ENCODE data around the gene SLC38A2.
A peak's percentile ranks its signal among the peaks of the same experiment; 100 is the strongest.

SLC38A2 gene

GRCh38 chr12:46391630-46392029, 19.1 kb upstream of the SLC38A2 start:
- Histone ChIP-seq H3K36me3 (ENCODE audit: control insufficient read depth, low read length) (no peaks in the 10 kb centered on the region), H3K4me1 (ENCODE audit: control insufficient read depth, low read length) (peaks cover 57% of the 10 kb centered on the region), H3K4me2 (ENCODE audit: low read length) (no peak overlapping the region), H3K79me2 (ENCODE audit: control insufficient read depth, low read length) (no peaks in the 10 kb centered on the region), H3K9me3 (ENCODE audit: control insufficient read depth, insufficient read depth, low read length) (no peaks in the 10 kb centered on the region), H3F3A (ENCODE audit: control insufficient read depth, insufficient read depth) (peaks cover 24% of the 10 kb centered on the region), H3K4me3 (ENCODE audit: low read length) (no peak overlapping the region), H4K20me1 (ENCODE audit: control insufficient read depth, insufficient read depth, low read depth, low read length) (no peaks in the 10 kb centered on the region), H3K27me3 (ENCODE audit: control insufficient read depth, low read length) (no peaks in the 10 kb centered on the region), H3K9me2 (replicated peaks; ENCODE audit: control insufficient read depth, low read length) (no peaks in the 10 kb centered on the region), H3K27ac (ENCODE audit: low read depth, low read length) (no peak overlapping the region)
- TF ChIP-seq EZH2phosphoT487 (IDR thresholded peaks at IDR 0.05; ENCODE audit: borderline replicate concordance, low read length) (no peak), CTCF (IDR thresholded peaks at IDR 0.05; ENCODE audit: low read depth, low read length, poor library complexity, severe bottlenecking) (no peak)

GRCh38 chr12:46390881-46391280, 18.3 kb upstream of the SLC38A2 start:
- TF ChIP-seq CTCF (IDR thresholded peaks at IDR 0.05; ENCODE audit: low read depth, low read length, poor library complexity, severe bottlenecking) (no peak), EZH2phosphoT487 (IDR thresholded peaks at IDR 0.05; ENCODE audit: borderline replicate concordance, low read length) (no peak)
- peak overlapping the region; percentile 46 for H3K4me2 ChIP-seq (ENCODE audit: low read length)
- no peak overlapping the region for H3K27ac ChIP-seq (ENCODE audit: low read depth, low read length)
- no peaks in the 10 kb centered on the region for H3K79me2 ChIP-seq (ENCODE audit: control insufficient read depth, low read length)
- H3K9me3 ChIP-seq (ENCODE audit: control insufficient read depth, insufficient read depth, low read length), result no peaks in the 10 kb centered on the region
- peaks cover 24% of the 10 kb centered on the region for H3F3A ChIP-seq (ENCODE audit: control insufficient read depth, insufficient read depth)
- H3K4me3 ChIP-seq (ENCODE audit: low read length), result no peak overlapping the region
- peaks cover 65% of the 10 kb centered on the region for H3K4me1 ChIP-seq (ENCODE audit: control insufficient read depth, low read length)
- H4K20me1 ChIP-seq (ENCODE audit: control insufficient read depth, insufficient read depth, low read depth, low read length), result no peaks in the 10 kb centered on the region
- H3K27me3 ChIP-seq (ENCODE audit: control insufficient read depth, low read length), result no peaks in the 10 kb centered on the region
- no peaks in the 10 kb centered on the region for H3K9me2 ChIP-seq (replicated peaks; ENCODE audit: control insufficient read depth, low read length)
- H3K36me3 ChIP-seq (ENCODE audit: control insufficient read depth, low read length), result no peaks in the 10 kb centered on the region

GRCh38 chr12:46390304-46390703, 17.7 kb upstream of the SLC38A2 start:
- H3K36me3 ChIP-seq (ENCODE audit: control insufficient read depth, low read length), result no peaks in the 10 kb centered on the region
- no peaks in the 10 kb centered on the region for H3K9me3 ChIP-seq (ENCODE audit: control insufficient read depth, insufficient read depth, low read length)
- H3K79me2 ChIP-seq (ENCODE audit: control insufficient read depth, low read length), result no peaks in the 10 kb centered on the region
- no peaks in the 10 kb centered on the region for H4K20me1 ChIP-seq (ENCODE audit: control insufficient read depth, insufficient read depth, low read depth, low read length)
- H3K4me1 ChIP-seq (ENCODE audit: control insufficient read depth, low read length), result peaks cover 70% of the 10 kb centered on the region
- peak overlapping the region; percentile 19; the same call in 1 of the 2 replicates for H3K4me3 ChIP-seq (ENCODE audit: low read length)
- TF ChIP-seq EZH2phosphoT487 (IDR thresholded peaks at IDR 0.05; ENCODE audit: borderline replicate concordance, low read length), result no peak
- TF ChIP-seq CTCF (IDR thresholded peaks at IDR 0.05; ENCODE audit: low read depth, low read length, poor library complexity, severe bottlenecking), result no peak
- no peaks in the 10 kb centered on the region for H3K9me2 ChIP-seq (replicated peaks; ENCODE audit: control insufficient read depth, low read length)
- peaks cover 24% of the 10 kb centered on the region for H3F3A ChIP-seq (ENCODE audit: control insufficient read depth, insufficient read depth)
- H3K27me3 ChIP-seq (ENCODE audit: control insufficient read depth, low read length), result peaks cover 3% of the 10 kb centered on the region; the same call in 1 of the 2 replicates
- H3K27ac ChIP-seq (ENCODE audit: low read depth, low read length), result no peak overlapping the region
- peak overlapping the region; percentile 46 for H3K4me2 ChIP-seq (ENCODE audit: low read length)

Data from DOHH2 (cell line).